Cardiac fibroblast (primary cell): ENCODE measurements around the gene MAD2L2.

Source experiments
- DNase-seq, 2 donors: peaks; one replicate each; pipeline versions ENCODE4 v3.0.0 to v3.0.0-alpha.2; 2010; ENCODE audit warnings: low read depth in 2 of 2
- H3K4me3 ChIP-seq, 2 donors: replicated peaks in 1 of 2; 1 replicate in 1 of 2; 2 replicates in 1 of 2; pipeline ENCODE4 v1.5.1; 2011; ENCODE audit warnings: low read depth in 2 of 2, low read length in 2 of 2, mild to moderate bottlenecking in 2 of 2, moderate library complexity in 1 of 2
- TF ChIP-seq, protein P1 (sequence below): IDR thresholded peaks from one replicate; pipeline ENCODE4 v1.5.1; 2011; ENCODE audit warnings: low read depth, mild to moderate bottlenecking, low read length, inconsistent platforms

The MAD2L2 gene

DNA sequence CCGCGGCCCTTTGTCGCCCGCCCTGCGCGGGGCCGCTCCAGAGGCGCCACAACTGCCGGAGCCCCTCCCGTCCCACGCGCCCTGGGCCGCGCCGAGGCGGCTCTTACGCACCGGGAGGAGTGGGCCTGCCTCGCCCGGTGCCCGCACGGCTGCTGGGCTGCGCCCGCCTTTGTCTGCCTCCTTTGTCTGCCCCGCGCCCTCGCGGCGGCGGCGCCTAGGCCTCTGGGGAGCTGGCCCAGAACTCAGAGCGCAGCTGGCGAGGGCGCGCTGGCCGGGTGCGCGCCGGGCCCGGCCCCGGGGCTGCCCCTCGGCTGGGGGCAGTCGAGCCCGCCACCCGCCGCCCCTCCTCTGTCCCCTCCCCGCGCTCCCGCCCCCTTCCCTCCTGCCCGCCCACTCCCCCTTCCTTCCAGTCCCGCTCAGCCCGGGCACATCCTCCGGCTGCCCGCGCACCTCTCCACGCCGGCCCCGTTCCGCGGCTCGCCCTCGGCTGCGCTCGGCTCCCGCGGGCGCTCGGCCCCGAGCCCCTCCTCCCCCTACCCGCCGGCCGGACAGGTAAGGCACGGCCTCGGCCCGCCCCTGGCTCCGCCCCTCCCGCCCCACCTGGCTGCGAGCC lies 10.5 kb upstream of the MAD2L2 start, which contains the start of gene DRAXIN:
TSS of gene DRAXIN (plus strand) at position 409 of the 613 bp plus-strand sequence. CDS start 14,549 bp downstream, outside the sequence.
- TF ChIP-seq, protein P1, sequence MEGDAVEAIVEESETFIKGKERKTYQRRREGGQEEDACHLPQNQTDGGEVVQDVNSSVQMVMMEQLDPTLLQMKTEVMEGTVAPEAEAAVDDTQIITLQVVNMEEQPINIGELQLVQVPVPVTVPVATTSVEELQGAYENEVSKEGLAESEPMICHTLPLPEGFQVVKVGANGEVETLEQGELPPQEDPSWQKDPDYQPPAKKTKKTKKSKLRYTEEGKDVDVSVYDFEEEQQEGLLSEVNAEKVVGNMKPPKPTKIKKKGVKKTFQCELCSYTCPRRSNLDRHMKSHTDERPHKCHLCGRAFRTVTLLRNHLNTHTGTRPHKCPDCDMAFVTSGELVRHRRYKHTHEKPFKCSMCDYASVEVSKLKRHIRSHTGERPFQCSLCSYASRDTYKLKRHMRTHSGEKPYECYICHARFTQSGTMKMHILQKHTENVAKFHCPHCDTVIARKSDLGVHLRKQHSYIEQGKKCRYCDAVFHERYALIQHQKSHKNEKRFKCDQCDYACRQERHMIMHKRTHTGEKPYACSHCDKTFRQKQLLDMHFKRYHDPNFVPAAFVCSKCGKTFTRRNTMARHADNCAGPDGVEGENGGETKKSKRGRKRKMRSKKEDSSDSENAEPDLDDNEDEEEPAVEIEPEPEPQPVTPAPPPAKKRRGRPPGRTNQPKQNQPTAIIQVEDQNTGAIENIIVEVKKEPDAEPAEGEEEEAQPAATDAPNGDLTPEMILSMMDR = no peak
- no peak for DNase-seq
- no peak within 1 kb of the TSS for H3K4me3 ChIP-seq

GRCh38 chr1:11690397-11691301 lies 9.7 kb upstream of the MAD2L2 start:
- TF ChIP-seq, protein P1 = no peak
- no peak overlapping the region for H3K4me3 ChIP-seq
- no peak for DNase-seq

DNA sequence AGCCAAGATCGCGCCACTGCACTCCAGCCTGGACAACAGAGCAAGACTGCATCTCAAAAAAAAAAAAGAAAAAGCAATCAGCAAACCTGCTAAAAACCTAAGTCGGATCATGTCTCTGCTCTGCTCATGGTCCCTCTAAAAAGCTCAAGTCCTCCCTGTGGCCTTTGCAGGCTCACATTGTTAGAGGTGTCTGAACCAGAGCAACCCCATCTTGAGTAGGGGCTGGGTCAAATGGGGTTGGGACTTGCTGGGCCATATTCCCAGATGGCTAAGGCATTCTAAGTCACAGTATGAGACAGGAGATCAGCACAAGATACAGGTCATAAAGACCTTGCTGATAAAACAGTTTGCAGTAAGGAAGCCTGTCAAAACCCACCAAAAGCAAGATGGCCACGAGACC lies 7.6 kb upstream of the MAD2L2 start:
- TF ChIP-seq, protein P1 = no peak
- no peak for DNase-seq
- no peak overlapping the region for H3K4me3 ChIP-seq

DNA sequence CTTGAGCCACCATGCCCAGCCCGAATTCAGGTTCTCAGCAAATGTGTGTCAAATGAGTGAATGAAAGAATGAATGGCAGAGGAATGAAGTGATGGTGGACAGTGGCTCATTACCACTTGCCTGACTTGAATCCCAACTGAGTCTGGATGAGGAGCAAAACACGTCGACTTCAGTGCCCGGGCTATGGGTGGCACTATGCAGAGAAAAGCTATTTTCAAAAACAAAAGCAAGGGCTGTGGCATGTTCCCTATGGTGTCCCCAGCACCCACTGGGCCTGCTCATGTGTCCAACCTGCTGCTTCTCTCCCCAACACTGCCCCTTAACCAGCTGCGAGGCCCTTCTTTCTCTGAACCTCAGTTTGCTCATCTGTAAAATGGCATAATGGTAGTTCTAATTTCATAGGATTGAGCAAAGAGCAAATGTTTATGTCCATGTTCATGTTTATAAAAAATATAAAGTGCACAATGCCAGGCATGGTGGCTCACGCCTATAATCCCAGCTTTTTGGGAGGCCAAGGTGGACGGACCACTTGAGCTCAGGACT lies 4.3 kb upstream of the MAD2L2 start:
- TF ChIP-seq, protein P1 = no peak
- DNase-seq = no peak
- no peak overlapping the region for H3K4me3 ChIP-seq

DNA sequence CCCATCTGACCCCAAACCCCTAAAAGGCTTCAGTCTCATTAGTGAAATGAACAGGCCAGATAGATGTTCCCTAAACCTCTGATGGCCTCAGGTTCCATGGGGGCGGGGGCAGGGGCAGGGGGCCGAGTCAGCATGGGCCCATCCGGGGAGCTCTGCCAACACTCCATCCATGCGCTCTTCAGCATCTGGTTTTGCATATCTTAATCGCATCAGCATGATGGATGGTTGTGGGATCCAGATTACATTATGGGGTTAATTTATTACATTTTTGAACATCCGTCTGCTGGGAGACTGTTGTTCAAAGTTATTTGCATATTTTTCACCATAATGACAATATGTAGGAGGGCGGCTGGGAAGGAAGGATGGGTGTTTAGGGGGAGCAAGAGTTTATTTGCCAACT lies 3.1 kb upstream of the MAD2L2 start:
- TF ChIP-seq, protein P1 = no peak
- H3K4me3 ChIP-seq = no peak overlapping the region
- DNase-seq = no peak

- no peak overlapping the region for H3K4me3 ChIP-seq
- DNase-seq = no peak
- TF ChIP-seq, protein P1 = no peak
Measured at GRCh38 chr1:11682799-11683198, 1.9 kb upstream of the MAD2L2 start.
